Measurements from ENCODE around the gene MKX.

- TF ChIP-seq, protein P1, sequence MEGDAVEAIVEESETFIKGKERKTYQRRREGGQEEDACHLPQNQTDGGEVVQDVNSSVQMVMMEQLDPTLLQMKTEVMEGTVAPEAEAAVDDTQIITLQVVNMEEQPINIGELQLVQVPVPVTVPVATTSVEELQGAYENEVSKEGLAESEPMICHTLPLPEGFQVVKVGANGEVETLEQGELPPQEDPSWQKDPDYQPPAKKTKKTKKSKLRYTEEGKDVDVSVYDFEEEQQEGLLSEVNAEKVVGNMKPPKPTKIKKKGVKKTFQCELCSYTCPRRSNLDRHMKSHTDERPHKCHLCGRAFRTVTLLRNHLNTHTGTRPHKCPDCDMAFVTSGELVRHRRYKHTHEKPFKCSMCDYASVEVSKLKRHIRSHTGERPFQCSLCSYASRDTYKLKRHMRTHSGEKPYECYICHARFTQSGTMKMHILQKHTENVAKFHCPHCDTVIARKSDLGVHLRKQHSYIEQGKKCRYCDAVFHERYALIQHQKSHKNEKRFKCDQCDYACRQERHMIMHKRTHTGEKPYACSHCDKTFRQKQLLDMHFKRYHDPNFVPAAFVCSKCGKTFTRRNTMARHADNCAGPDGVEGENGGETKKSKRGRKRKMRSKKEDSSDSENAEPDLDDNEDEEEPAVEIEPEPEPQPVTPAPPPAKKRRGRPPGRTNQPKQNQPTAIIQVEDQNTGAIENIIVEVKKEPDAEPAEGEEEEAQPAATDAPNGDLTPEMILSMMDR (IDR thresholded peaks at IDR 0.05 in 4 of 5, conservative IDR thresholded peaks at IDR 0.05 in 1 of 5): no peak
- TF ChIP-seq POLR2A (IDR thresholded peaks at IDR 0.05): no peak
Observed at GRCh38 chr10:27658788-27659187, 86.8 kb downstream of the MKX start.
